A172 (cell line): ENCODE measurements around the gene TMEM247. TPM values are rescaled to one million over a fixed set of nuclear protein-coding genes. Genes with fewer than 3 reads are reported as not detected.

Source experiments
- DNase-seq: peaks from one replicate; pipeline ENCODE4 v3.0.0-alpha.2; 2015; ENCODE audit warnings: low spot score
- total RNA-seq: library from RNA; depleted of rRNA; stranded (reverse); fragments of >200 nt; shearing (Covaris generic); gene quantifications from 2 replicates; pipeline ENCODE4 v1.2.3, GENCODE V29; 2014

Gene TMEM247
- total RNA-seq, 1 experiment from 2014 or later: not detected

DNA sequence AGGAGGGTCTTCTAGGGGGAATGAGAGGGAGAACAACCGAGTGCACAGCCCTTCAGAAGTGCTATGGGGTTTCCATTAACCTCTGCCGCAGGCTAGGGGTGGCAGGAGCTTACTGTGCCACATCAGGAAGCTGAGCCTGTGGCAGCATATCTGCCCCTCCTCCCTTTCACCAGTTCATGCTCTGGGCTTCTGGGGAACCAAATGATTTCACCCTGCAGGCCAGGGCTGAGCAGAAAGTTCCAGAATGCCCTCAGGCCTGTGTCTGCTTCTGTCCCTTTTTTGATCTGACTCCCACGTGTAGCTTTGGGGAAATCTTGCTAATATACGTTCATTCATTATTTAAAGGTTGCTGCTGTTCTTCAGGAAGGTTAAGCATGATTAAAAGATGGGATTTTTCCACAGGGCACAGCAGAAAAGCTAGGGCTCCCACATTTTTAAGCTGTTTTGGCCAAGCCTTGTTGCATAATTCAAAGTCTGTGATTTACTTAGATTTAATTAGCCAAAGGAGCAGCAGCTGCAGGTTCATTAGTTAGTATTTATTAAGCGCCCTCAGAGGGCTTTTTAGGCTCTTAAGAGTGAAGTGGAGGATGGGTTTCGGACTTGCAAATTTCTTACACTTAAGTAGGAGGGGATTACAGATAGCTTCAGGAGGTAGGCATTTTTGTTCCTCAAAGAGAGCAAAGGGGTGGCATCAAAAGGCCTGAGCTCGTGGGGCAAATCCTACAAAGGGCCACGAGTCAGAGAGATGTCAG lies 10.2 kb downstream of the TMEM247 start:
- DNase-seq: no peak

GRCh38 chr2:46490521-46491141 lies 11.3 kb downstream of the TMEM247 start:
- DNase-seq: peak; percentile 24

- no peak for DNase-seq
Measured at GRCh38 chr2:46492301-46492700, 12.9 kb downstream of the TMEM247 start.

- peak; percentile 80 for DNase-seq
Measured at GRCh38 chr2:46493241-46493970, 14.0 kb downstream of the TMEM247 start.

- DNase-seq: no peak
Measured at GRCh38 chr2:46493971-46494250, 14.5 kb downstream of the TMEM247 start.

GRCh38 chr2:46494596-46494995 lies 15.2 kb downstream of the TMEM247 start:
- DNase-seq: no peak

- no peak for DNase-seq
Measured at GRCh38 chr2:46495231-46496030, 16.1 kb downstream of the TMEM247 start.

GRCh38 chr2:46497766-46498165 lies 18.4 kb downstream of the TMEM247 start:
- DNase-seq: no peak

- DNase-seq: no peak
Measured at GRCh38 chr2:46498681-46499080, 19.3 kb downstream of the TMEM247 start.

GRCh38 chr2:46499392-46499785 lies 20.0 kb downstream of the TMEM247 start:
- no peak for DNase-seq

- no peak for DNase-seq
Measured at GRCh38 chr2:46500801-46501200, 21.4 kb downstream of the TMEM247 start.

DNA sequence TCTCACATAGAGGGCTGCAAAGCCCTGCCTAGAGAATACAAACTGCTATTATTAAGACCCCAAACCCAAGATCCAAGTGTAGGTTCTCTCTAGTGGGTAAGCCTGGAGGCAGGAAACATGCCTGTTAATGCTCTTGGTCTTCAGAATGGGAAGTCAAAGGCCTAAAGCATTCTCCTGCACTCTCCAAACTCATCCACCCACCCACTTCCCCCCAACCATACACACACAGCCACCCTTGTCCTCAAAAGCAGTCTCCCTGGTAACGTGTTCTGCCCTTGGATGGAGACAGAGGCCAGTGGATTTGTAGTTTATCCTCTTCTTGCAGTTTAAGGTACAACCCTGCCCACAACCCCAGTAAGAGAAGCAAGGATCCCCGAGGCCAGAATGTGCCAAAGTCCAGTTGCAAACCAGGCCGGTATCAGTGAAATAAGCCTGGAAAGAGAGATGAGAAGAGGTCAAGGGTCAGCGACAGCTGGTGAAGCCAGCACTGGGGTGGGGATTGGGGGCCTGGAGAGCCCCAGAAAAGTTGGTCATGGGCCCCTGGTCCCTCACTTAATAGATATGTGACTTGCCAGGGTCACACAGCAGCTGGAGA lies 23.0 kb downstream of the TMEM247 start:
- no peak for DNase-seq

DNA sequence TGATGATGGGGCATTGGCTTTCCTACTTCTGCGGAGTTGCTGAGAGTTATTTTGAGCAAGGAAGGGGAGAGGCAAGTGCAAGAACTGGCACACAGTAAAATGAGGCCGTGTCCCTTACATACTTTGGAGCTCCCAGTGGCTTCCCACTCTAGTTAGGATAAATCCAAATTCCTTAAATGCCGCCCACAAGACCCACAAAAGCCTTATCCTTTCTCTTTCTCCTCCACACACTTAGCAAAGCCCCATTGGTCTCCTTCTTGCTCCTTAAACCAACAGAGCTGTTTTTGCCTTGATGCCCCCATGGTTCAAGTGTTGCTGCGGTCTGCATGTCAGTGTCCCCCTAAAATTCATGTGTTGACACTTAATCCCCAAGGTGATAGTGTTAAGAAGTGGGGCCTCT lies 24.3 kb downstream of the TMEM247 start:
- no peak for DNase-seq

GRCh38 chr2:46504221-46504620 lies 24.9 kb downstream of the TMEM247 start:
- DNase-seq: no peak

GRCh38 chr2:46504685-46505471 lies 25.5 kb downstream of the TMEM247 start:
- no peak for DNase-seq

GRCh38 chr2:46505472-46505783 lies 26.1 kb downstream of the TMEM247 start:
- DNase-seq: no peak

DNA sequence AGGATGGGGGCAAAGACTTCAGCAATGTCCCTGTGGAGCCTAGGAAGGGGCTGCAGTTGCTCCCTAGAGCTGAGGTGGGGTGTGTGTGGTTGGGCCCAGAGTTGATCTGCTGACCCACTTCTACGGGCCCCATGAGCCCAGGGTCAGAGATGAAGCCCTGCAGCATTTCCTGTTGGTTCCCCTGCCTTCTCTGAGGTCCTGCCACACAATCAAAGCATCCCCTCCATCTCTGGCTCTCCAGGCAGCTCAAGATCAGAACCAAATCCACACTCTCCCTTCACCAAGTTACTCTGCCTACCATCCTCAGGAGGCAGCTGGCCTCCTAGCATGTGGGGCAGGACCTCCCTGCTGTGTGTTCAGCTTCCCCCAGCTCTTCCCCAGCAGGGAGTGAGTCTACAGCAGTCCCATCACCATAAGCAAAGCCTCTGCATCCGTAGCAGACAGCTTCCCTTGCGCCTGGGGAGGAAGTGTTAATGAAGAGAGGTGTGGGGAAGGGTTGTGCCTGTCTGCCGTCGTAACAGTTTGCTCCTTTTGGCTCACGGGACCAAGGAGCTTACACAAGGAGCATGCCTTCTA lies 26.9 kb downstream of the TMEM247 start:
- DNase-seq: no peak

DNA sequence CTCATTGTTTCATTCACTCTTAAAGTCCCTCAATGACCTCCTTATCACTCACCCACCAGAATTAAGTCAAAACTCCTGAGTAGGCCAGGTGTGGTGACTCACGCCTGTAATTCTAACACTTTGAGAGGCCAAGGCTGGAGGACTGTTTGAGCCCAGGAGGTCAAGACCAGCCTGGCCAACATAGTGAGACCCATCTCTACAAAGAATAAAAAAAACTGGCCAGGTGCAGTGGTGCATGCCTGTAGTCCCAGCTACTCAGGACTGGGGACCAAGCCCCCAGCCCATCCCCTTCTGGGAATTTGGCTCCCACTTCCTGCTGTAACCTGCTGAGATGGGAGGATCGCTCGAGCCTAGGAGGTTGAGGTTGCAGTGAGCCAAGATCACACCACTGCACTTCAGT lies 28.9 kb downstream of the TMEM247 start:
- DNase-seq: no peak

DNA sequence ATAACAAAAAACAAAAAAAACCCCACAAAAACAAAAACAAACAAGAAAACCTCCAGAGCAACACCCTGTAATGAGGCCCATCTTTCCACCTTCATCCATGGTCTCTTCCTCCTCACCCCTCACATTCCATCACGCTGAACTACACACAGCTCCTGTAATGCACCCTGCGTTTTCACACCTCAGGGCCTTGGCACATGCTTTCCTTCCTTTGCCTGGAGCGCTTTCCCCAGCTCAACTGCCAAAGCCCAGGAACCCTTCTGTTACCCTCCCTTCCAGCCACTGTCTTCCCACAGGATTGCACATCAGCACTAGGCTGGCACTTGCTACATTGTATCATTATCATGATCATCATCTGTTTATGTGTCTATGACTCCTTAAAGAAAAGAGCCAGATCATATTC lies 29.4 kb downstream of the TMEM247 start:
- no peak for DNase-seq

GRCh38 chr2:46509804-46510203 lies 30.4 kb downstream of the TMEM247 start:
- DNase-seq: no peak

DNA sequence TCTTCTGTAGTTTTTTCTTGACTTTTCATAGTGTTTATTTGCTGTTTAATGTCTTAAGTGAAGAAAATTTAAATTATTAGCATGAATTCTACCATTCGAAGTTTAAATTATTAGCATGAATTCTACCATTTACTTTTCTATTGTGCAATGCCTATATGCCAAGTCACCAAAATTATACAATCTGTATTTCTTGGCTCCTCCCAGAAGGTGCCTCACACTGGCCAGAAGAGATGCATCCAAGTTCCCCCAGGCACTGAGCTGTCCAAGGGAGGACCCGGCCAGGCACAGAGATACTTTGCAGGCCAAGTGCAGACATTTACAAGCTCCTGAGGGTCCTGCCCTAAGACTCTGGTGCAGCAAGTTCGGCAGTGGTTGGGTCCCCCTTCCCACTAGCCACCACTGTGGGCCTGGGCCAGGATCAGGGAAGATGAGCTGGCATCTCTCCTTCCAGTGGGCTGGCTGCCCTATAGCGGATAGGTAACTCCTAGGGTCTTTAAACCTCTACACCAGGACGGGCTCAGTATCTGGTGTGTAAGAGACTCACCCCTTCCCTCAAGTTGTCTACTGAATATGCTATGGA lies 31.3 kb downstream of the TMEM247 start:
- DNase-seq: no peak
